Fibroblast of lung (primary cell): ENCODE measurements around the gene POLR2H. TPM values are rescaled to one million over a fixed set of nuclear protein-coding genes. Genes with fewer than 3 reads are reported as not detected.

Experiments
- DNase-seq, 2 donors: peaks; one replicate each; pipeline versions ENCODE4 v3.0.0 to v3.0.0-alpha.2; 2010; ENCODE audit warnings: low read depth in 2 of 2
- H2AFZ ChIP-seq: 2 replicates; pipeline ENCODE4 v1.5.1; 2012; ENCODE audit warnings: low read length, control low read depth, inconsistent platforms
- H3K27ac ChIP-seq: 2 replicates; pipeline ENCODE4 v1.5.1; 2011; ENCODE audit warnings: low read length, control low read depth; ENCODE audit not compliant: insufficient read depth
- H3K27me3 ChIP-seq: 2 replicates; pipeline ENCODE4 v1.5.1; 2011; ENCODE audit warnings: mild to moderate bottlenecking, low read length; ENCODE audit not compliant: control insufficient read depth, insufficient read depth
- H3K36me3 ChIP-seq: 2 replicates; pipeline ENCODE4 v1.5.1; 2011; ENCODE audit warnings: low read length; ENCODE audit not compliant: control insufficient read depth, insufficient read depth
- H3K4me1 ChIP-seq: 2 replicates; pipeline ENCODE4 v1.5.1; 2011; ENCODE audit warnings: low read length; ENCODE audit not compliant: control insufficient read depth, insufficient read depth; ENCODE audit errors: extremely low read depth
- H3K4me2 ChIP-seq: 2 replicates; pipeline ENCODE4 v1.5.1; 2011; ENCODE audit warnings: low read length, control low read depth; ENCODE audit not compliant: insufficient read depth; ENCODE audit errors: extremely low read depth
- H3K4me3 ChIP-seq, 4 experiments: fragments of 200-600 bp in 1 of 4; sonication (generic) in 1 of 4; replicated peaks in 1 of 4; 2 replicates each; pipeline ENCODE4 v1.5.1; 2011 to 2016; ENCODE audit warnings: low read length in 4 of 4, low read depth in 3 of 4, mild to moderate bottlenecking in 3 of 4, control low read depth in 2 of 4, inconsistent platforms in 1 of 4, mixed read lengths in 1 of 4; ENCODE audit not compliant: insufficient read depth in 1 of 4; ENCODE audit errors: control extremely low read depth in 1 of 4
- H3K79me2 ChIP-seq: 2 replicates; pipeline ENCODE4 v1.5.1; 2012; ENCODE audit warnings: mild to moderate bottlenecking, low read length, inconsistent platforms; ENCODE audit not compliant: control insufficient read depth, insufficient read depth
- H3K9ac ChIP-seq: 2 replicates; pipeline ENCODE4 v1.5.1; 2011; ENCODE audit warnings: mild to moderate bottlenecking, low read length, control low read depth; ENCODE audit not compliant: insufficient read depth
- H3K9me3 ChIP-seq: 2 replicates; pipeline ENCODE4 v1.5.1; 2012; ENCODE audit warnings: low read depth, low read length; ENCODE audit not compliant: control insufficient read depth, insufficient read depth
- H4K20me1 ChIP-seq: 2 replicates; pipeline ENCODE4 v1.5.1; 2011; ENCODE audit warnings: low read length; ENCODE audit not compliant: control insufficient read depth, insufficient read depth; ENCODE audit errors: extremely low read depth
- CTCF ChIP-seq, 2 donors: IDR thresholded peaks in 1 of 2; conservative IDR thresholded peaks in 1 of 2; 1 replicate in 1 of 2; 2 replicates in 1 of 2; pipeline ENCODE4 v1.5.1; 2011 to 2012; ENCODE audit warnings: low read length in 2 of 2, control low read depth in 1 of 2, inconsistent platforms in 1 of 2, low read depth in 1 of 2, mild to moderate bottlenecking in 1 of 2
- EZH2 ChIP-seq: IDR thresholded peaks from 2 replicates; pipeline ENCODE4 v1.5.1; 2012; ENCODE audit warnings: low read length, control low read depth, mild to moderate bottlenecking; ENCODE audit errors: missing control alignments
- polyA plus RNA-seq, 2 donors: library from polyadenylated mRNA; depleted of rRNA in 1 of 2; stranded (reverse) in 1 of 2; unstranded in 1 of 2; fragments of >200 nt; gene quantifications; 2 replicates each; pipeline ENCODE4 v1.2.1, GENCODE V29; 2011 to 2012; ENCODE audit warnings: missing spikeins in 1 of 2
- total RNA-seq: library from RNA; depleted of rRNA; stranded (reverse); fragments of >200 nt; gene quantifications from 2 replicates; pipeline ENCODE4 v1.2.1, GENCODE V29; 2014

Gene POLR2H
- total and polyA plus RNA-seq, 2 donors (not counting 1 experiment from before 2014, with no cell fraction given): 62.4 to 100 TPM

GRCh38 chr3:184358921-184359350 is 2.6 kb upstream of the POLR2H start:
- H3K9me3 ChIP-seq: no peaks in the 10 kb centered on the region
- TF ChIP-seq CTCF (conservative IDR thresholded peaks at IDR 0.05 in 1 of 2, IDR thresholded peaks at IDR 0.05 in 1 of 2; ENCODE audit: low read depth in 1 of 2, low read length in 2 of 2): no peak
- no peak for TF ChIP-seq EZH2
- no peaks in the 10 kb centered on the region for H4K20me1 ChIP-seq
- H3K9ac ChIP-seq: no peak overlapping the region
- H3K36me3 ChIP-seq: peaks cover 2% of the 10 kb centered on the region
- no peak overlapping the region for H2AFZ ChIP-seq
- no peak overlapping the region for H3K4me3 ChIP-seq
- H3K27me3 ChIP-seq: no peaks in the 10 kb centered on the region
- no peak overlapping the region for H3K4me2 ChIP-seq
- peaks cover 6% of the 10 kb centered on the region for H3K4me1 ChIP-seq
- no peak for DNase-seq
- H3K79me2 ChIP-seq: peaks cover 8% of the 10 kb centered on the region
- H3K27ac ChIP-seq: no peak overlapping the region

DNA sequence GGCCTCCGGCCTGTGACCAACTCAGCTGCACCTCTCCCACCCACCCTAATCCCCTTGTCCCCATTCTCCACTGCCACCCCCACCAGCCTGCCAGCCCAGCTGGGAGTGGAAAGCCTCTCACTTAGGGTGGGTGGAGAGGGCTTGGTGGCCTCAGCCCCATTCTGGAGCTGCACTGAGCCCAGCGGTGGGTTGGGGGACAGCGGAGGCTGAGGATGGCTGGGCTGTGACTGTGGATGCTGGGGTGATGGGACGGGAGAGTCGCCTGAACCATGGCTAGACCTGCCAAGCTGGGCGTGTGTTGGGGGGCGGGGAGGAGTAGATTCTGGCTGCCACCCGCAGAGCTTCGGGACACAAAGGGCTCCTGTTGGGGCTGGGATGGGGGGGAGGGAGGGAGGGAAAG is 1.9 kb upstream of the POLR2H start:
- peaks cover 11% of the 10 kb centered on the region for H3K79me2 ChIP-seq
- no peak overlapping the region for H3K4me2 ChIP-seq
- H3K9ac ChIP-seq: no peak overlapping the region
- peaks cover 6% of the 10 kb centered on the region for H3K4me1 ChIP-seq
- no peaks in the 10 kb centered on the region for H3K9me3 ChIP-seq
- H3K4me3 ChIP-seq: no peak overlapping the region
- no peak overlapping the region for H3K27ac ChIP-seq
- no peaks in the 10 kb centered on the region for H4K20me1 ChIP-seq
- H3K27me3 ChIP-seq: no peaks in the 10 kb centered on the region
- no peak for TF ChIP-seq EZH2
- TF ChIP-seq CTCF (conservative IDR thresholded peaks at IDR 0.05 in 1 of 2, IDR thresholded peaks at IDR 0.05 in 1 of 2; ENCODE audit: low read depth in 1 of 2, low read length in 2 of 2): no peak
- peaks cover 2% of the 10 kb centered on the region for H3K36me3 ChIP-seq
- H2AFZ ChIP-seq: no peak overlapping the region
- no peak for DNase-seq

DNA sequence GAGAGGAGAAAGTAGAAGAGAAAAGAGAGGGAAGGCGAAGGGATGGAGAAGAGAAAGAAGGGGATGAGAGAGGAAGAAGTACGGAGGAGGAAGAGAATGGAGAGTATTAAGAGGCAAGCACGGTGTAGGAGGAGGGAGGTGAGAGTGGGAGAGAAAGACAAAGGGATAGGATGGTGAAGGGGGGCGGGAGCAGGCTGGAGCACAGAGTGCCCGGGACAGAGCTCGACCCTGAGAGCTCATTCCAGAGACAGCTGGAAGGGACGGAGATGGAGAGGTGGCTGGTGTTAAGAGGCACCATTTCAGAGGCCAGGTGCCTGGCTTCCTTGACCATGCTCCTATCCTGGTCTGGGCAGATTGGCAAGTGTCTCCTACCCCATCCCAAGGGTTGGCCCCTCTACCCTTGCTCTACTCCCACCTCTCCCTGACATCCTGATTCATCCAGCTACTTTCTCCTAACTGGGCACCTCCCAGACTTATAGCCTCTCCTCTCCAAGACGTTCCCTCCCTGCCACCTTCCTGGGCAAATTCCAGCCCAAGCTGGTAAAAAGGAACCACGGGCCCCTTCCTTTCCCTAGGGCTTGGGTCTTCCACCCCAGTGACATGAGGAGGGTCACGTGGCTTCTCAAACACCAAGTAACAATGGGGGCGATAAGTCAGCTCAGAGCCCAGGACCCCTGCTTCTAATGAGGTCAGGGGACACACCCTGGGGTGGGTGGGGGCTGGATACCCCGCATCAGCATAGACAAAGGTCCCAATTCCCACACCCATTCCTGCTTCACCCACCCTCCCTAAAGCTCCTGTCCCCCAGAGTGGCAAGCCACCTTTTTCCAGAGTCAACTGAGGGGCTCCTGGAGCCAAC is 1.2 kb upstream of the POLR2H start:
- Histone ChIP-seq H2AFZ (no peak overlapping the region), H3K4me2 (peak overlapping the region; percentile 100), H3K4me3 (peak overlapping the region; percentile 59 to 92 (median 84)), H4K20me1 (no peaks in the 10 kb centered on the region), H3K36me3 (no peaks in the 10 kb centered on the region), H3K27ac (no peak overlapping the region), H3K9me3 (no peaks in the 10 kb centered on the region), H3K9ac (no peak overlapping the region), H3K27me3 (no peaks in the 10 kb centered on the region), H3K4me1 (peaks cover 6% of the 10 kb centered on the region), H3K79me2 (peaks cover 16% of the 10 kb centered on the region)
- TF ChIP-seq CTCF (conservative IDR thresholded peaks at IDR 0.05 in 1 of 2, IDR thresholded peaks at IDR 0.05 in 1 of 2; ENCODE audit: low read depth in 1 of 2, low read length in 2 of 2): no peak
- TF ChIP-seq EZH2: no peak
- DNase-seq: no peak
